SK-MEL-5 (cell line): ENCODE results near the gene SURF1. TPM values are rescaled to one million over a fixed set of nuclear protein-coding genes. Genes with fewer than 3 reads are reported as not detected.
"Not testable (repeated sequence)": the region's sequence is repeated elsewhere in the genome, so short reads cannot be mapped to it uniquely, and the experiment has no call there.

ENCODE experiments used
- DNase-seq: peaks from one replicate; pipeline ENCODE4 v3.0.0-alpha.2; 2016; ENCODE audit warnings: low read depth, low spot score
- in situ Hi-C: cut with HindIII; loops from 2 replicates; pipeline ENCODE4 v1.10.0; 2016; ENCODE audit warnings: low sequenced_read_pairs, high pct_unique_total_duplicates, low pct_unique_long_range_greater_than_20kb
- polyA plus RNA-seq, 2 experiments: library from polyadenylated mRNA; depleted of rRNA; stranded (reverse); fragments of >200 nt; gene quantifications; 2 replicates each; pipeline ENCODE4 v1.2.3, GENCODE V29; 2015
- total RNA-seq: library from RNA; depleted of rRNA; stranded (reverse); fragments of >200 nt; shearing (Covaris generic); gene quantifications from 2 replicates; pipeline ENCODE4 v1.2.3, GENCODE V29; 2014; rRNA removed

The SURF1 gene, protein sequence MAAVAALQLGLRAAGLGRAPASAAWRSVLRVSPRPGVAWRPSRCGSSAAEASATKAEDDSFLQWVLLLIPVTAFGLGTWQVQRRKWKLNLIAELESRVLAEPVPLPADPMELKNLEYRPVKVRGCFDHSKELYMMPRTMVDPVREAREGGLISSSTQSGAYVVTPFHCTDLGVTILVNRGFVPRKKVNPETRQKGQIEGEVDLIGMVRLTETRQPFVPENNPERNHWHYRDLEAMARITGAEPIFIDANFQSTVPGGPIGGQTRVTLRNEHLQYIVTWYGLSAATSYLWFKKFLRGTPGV
- total RNA-seq = 50.3 and 64.2 TPM in 2 replicates
- 47.6 and 69.0 TPM in 2 replicates for polyA plus RNA-seq (2015; cell fraction: cytosol; rRNA removed)
- polyA plus RNA-seq (2015; cell fraction: nucleus; rRNA removed) = 21.6 and 37.5 TPM in 2 replicates

- in situ Hi-C loops = no loop called here
- peak; percentile 83 for DNase-seq
Observed at GRCh38 chr9:133356391-133357091, at the start of gene SURF1, which contains the start of gene SURF2. Gene SURF1 (minus strand): TSS chr9:133356487. CDS start chr9:133356453, 34 bp downstream. Gene SURF2 (plus strand): TSS chr9:133356550. CDS start chr9:133356593, 43 bp downstream.

DNA sequence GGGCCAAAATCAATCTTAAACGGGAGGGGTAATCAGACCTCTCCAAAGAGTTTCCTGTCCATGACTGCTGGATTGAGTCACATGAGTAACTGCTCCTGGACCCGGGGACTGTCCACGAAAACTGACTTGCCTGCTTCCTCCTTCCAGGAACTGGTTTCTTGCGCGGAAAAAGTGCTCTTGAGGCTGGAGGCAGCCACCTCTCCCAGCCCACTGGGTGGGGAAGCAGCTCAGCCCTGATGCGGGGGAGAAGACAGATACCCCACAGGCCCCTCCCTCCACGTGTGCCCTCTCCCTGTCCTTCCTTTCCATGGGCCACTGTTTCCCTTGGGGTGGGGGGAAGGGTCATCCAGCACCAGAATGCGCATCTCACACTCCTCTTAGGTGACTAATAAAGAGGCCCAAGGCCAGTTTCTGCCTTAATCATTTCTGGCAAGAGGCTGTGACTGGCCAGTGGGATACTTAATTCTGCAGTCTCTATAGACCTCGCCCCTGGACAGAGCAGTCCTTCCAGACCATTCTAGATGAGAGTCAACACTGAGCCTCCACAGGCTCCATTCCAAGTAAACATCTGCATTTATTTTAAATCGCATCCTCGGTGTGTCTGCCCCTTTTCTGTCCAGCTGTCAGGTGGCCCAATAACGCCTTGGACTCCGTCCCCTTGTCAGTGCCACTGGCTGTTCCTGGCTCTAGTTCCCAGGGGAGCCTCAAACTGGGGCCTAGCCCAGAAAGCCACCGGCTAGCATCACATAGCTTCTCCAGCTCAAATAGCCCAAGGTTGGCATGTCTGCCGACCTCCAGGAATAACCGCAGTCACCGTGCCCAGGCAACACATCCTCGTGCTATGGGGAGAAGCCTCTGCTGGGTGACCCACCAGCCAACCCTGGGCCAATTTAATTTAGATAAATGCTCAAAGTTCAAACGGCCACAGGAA lies 49.5 kb upstream of the SURF1 start:
- no peak for DNase-seq
- in situ Hi-C loops = no loop called here

GRCh38 chr9:133404454-133405002 lies 48.2 kb upstream of the SURF1 start:
- in situ Hi-C loops = no loop called here
- DNase-seq = no peak

DNA sequence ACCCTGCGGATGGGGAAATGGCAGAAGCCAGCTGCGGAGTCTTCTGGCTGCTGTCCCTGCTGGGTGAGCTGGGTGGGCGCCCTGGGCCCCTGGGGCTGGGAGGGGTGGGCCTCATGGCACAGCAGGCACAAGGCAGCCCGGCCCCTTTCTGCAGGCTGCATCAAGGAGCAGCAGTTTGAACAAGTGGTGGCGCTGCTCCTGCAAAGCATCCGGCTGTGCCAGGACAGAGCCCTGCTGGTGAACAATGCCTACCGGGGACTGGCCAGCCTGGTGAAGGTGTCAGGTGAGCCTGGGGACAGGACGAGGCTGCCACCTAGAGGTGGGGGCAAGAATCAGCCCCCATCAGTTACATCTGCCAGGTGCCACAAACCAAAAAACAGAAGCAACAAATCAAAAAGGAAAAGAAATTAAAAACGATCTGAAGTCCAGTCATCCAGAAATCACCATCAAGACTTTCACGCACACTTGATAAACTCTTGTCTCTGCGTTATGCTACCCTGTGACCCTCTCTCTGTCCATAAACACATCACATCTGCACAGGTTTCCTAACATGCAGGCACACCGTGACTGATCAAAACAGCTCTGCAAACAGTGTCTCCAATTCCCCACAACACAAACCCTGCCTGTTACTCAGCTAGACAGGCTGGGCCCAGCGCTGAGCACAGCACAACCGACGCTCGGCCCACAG lies 47.6 kb upstream of the SURF1 start:
- in situ Hi-C loops = no loop called here
- DNase-seq = peak; percentile 77

GRCh38 chr9:133402689-133403088 lies 46.4 kb upstream of the SURF1 start:
- in situ Hi-C loops = no loop called here

DNA sequence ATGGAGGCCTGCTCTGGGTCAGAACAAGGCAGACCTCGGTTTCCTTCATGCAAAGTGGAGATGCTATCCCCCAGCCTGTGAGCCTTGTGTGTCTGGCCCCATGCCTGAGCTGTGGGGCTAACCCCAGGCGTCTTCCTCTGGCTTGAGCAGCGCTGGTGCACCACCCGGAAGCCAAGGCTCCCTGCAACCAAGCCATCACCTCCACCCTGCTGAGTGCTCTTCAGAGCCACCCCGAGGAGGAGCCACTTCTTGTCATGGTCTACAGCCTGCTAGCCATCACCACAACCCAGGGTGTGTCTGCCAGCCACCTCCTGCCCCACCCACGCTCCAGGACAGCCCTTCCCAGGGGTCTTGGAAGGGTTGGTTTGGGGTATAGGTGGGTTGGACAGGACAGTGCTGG lies 45.3 kb upstream of the SURF1 start:
- no peak for DNase-seq
- in situ Hi-C loops = no loop called here

More at GRCh38 chr9:133402689-133403088, 46.4 kb upstream of the SURF1 start:
- no peak for DNase-seq

- in situ Hi-C loops = no loop called here
- DNase-seq = no peak
Observed at GRCh38 chr9:133400292-133400691, 44.0 kb upstream of the SURF1 start.

DNA sequence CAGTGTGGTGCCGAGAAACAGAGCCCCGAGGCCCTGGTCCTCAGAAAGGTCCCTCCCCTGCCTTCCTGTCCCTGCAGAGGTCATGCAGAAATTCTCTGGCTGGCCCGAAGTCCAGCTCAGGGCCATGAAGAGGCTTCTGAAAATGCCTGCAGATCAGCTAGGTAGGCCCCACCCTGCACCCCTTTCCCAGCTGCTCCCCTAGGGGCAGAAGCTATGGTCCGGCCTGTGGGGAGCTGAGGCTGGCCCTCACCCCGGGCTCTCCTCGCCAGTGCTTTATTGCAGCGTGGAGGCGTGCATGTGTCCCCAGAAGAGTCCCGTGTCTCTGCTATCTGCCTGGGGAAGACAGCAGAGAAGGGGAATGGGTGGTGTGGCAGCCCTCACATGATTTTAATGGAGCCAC lies 41.6 kb upstream of the SURF1 start:
- no peak for DNase-seq
- in situ Hi-C loops = no loop called here

- in situ Hi-C loops = no loop called here
- no peak for DNase-seq
Observed at GRCh38 chr9:133397370-133397769, 41.1 kb upstream of the SURF1 start.

GRCh38 chr9:133396952-133397351 lies 40.7 kb upstream of the SURF1 start:
- peak; percentile 54 for DNase-seq
- in situ Hi-C loops = no loop called here

- no peak for DNase-seq
- in situ Hi-C loops = no loop called here
Observed at GRCh38 chr9:133394687-133395271, 38.5 kb upstream of the SURF1 start.

DNA sequence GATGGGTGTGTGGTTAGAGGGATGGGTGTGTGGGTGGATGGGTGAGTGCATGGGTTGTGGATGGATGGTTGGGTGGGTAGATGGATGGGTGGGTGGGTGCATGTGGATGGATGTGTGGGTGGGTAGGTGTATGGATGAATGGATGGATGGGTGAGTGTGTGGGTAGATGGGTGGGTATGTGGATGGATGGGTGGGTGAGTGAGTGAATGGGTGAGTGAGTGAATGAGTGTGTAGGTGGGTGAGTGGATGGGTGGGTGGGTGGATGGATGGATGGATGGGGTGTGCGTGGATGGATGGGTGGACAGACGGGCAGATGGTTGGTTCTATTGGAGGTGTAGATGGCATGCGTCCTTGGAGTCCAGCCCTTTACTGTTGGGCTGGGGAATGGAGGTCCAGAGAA lies 37.1 kb upstream of the SURF1 start:
- no peak for DNase-seq
- in situ Hi-C loops = no loop called here

GRCh38 chr9:133392308-133392707 lies 36.0 kb upstream of the SURF1 start:
- in situ Hi-C loops, DNase-seq: not testable (repeated sequence)

DNA sequence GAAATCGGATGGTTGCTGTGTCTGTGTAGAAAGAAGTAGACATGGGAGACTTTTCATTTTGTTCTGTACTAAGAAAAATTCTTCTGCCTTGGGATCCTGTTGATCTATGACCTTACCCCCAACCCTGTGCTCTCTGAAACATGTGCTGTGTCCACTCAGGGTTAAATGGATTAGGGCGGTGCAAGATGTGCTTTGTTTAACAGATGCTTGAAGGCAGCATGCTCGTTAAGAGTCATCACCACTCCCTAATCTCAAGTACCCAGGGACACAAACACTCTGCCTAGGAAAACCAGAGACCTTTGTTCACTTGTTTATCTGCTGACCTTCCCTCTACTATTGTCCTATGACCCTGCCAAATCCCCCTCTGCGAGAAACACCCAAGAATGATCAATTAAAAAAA lies 35.2 kb upstream of the SURF1 start:
- DNase-seq, in situ Hi-C loops: not testable (repeated sequence)

DNA sequence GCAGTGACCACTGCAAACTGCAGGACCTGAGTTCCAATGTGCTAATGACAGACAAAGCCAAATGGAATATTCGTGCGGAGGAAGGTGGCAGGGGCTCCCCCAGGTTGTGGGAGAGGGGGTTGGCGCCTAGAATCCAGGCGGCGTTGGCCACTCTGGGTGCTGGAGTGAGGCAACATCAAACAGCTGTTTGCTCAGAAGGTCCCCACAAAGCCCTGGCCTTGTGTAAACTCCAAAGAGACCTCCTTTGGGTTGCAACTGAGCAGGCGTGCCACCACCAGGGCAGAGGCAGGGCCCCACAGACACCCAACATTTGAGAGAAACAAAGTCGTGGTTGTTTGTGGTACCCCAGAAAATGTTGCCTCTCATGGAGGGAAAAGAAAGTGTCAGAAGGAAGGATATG lies 34.4 kb upstream of the SURF1 start:
- DNase-seq = no peak
- in situ Hi-C loops = no loop called here

GRCh38 chr9:133389562-133389961 lies 33.3 kb upstream of the SURF1 start:
- no peak for DNase-seq
- in situ Hi-C loops = no loop called here
